ENCODE measurements around the gene SPIRE1.

The SPIRE1 gene

DNA sequence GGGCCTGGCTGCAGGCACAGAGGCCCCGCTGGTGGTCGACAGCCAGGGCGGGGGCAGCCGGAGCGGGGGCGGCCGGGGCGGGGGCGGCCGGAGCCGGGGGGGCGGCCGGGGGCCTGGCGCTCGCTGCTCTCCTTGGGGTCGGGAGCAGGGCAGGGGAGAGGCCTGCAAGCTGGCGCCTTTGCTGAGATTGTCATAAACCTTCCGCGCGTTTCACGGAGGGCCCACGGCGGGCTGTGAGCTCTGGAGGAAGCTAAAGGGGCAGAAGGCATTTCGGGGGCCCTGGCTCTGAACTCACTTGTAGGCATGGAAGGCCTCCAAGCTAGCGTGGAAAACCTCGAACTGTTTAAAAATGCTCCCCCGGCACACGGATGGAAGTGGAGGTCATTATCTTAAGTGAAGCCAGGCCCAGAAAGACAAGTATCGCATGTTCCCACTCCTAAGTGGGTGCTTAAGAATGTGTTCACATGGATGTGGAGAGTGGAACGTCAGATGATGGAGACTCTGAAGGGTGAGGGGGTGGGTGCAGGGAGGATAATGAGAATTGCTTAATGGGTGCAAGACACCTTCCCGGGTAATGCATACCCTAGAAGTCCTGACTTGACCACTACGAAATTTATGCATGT is 249.5 kb downstream of the SPIRE1 start:
- no peak for DNase-seq

DNA sequence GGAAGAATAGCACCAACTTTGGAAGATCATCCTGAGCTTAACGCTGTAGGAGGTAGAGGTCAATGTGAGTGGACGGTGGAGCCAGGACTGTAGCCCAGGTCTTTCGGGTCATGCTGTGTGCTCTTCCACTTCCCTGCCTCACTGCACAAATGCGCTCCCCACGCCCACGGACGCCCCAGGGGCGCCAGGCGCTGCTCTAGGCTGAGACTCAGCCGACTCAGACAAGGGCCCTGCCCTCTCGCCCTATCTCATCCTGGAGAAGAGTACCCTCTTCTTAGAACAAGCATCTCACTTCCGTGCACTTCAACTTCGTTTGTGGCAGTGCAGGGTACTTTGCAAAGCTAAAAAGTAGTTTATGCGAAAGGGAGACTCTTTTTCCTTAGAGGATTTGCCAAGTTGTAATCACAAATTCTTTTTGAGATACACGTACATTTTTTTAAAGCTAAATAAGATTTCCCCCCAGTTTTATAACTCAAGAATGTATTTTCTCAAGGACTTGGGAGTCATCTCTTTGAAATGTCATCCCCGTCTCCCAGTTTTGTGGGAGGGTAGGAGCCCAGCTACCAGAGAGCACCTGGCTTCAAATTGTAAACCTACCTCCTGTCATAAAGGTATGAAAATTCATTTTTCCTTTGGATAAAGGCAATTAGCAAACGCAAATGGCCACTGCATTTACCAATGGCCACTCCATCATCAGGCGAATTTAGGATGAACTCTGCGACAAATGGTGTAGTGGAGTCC is 251.4 kb downstream of the SPIRE1 start:
- no peak for DNase-seq

DNA sequence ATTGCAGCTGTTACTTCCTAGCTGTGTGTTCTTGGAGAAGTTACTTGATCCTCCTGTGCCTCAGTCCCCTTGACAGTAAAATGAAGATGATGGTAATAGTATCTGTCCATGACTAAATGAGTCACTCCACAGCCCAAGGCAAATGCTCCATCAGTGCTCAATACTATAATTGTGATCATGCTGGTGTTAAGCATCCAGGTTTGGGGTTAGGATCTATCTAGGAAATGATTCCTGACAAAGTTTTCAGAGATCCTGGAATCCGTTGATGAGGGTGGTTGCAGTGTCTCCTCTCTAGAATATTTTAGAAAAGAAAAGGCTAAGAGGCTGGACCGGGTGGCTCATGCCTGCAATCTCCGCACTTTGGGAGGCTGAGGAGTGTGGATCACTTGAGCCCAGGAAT is 252.8 kb downstream of the SPIRE1 start:
- no peak for DNase-seq

DNA sequence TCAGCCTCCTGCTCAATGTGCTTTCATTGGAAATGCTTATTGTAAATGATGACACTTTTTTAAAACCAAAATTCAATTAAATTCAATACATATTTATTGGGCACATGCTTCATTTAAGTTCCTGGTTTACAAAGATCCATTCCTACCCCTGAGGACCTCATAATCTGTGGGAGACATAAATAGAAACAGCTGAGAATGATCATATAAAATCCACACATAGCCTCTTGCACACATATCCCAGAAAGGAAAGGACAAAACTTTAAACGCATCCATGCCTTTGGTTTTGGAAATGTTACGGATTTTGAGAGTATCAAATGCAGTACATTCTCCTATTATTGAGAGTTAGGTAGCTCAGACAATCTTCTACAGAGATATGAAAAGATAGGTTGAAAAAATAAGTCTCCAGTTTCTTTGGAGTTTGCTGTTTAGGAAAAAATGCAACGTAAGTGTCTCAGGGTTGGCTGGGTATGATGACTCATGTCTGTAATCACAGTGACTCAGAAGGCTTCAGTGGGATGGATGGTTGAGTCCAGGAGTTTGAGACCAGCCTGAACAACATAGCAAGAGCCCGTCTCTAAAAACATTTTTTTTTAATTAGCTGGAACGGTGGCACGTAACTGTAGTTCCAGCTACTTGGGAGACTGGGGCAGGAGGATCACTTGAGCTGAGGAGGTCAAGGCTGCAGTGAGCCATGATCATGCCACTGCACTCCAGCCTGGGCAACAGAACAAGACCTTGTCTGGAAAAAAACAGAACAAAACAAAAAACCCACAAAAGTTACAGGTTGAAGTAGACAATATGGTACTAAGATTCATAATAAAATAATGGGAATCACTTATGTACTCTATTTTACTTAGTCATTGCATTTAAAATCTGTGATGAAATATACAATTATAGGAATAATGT is 254.1 kb downstream of the SPIRE1 start:
- no peak for DNase-seq

DNA sequence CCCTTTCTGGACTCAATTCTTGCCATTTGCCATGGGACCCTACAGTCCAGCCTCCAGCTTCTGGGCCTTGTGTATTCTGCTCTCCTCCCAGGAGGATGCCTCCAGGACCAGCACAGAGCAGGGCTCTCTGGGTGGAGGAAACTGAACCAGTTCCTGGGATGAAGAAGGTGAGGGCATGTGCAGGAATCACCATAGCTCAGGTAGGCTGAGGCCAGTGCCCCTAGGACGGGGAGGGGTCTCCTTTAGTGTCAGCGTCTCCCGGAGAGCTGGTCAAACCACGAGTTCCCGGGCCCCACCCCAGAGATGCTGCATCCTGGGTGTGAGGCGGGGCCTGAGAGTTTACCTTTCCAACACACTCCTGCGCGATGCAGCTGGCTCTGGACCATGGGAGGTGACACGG is 256.0 kb downstream of the SPIRE1 start:
- no peak for DNase-seq

DNA sequence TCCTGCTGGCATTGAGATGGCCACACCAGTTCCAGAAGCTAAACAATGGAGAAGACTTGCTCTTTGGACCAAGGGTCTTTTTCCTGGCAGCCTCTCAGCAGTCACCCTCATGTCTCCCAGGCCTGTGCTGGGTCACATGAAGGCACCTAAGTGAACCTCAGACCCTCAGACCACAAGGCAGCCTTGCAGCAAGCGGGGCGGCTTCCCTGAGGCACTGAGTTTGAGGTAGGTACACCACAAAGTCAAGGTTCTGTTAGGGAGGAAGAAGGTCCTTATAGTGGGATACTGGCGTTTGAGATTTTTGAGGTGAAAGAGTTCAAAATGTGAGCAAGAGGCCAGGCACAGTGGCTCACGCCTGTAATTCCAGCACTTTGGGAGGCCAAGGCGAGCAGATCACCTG is 258.7 kb downstream of the SPIRE1 start:
- DNase-seq, result no peak

DNA sequence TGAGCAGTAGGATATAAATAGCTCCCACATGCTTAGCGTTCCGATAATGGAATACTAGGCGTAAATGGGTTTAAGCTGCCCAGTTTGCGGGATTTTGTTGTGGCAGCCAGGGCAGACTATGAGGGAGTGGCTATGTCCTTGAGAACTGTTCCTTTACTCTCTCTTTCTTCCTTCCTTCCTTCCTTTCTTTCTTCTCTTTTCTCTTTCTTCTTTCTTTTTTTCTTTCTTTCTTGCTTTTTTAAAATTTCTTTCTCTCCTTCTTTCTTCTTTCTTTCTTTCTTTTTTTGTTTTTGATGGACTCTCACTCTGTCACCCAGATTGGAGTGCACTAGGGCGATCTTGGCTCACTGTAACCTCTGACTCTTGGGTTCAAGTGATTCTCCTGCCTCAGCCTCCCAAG is 259.3 kb downstream of the SPIRE1 start:
- no peak for DNase-seq

DNA sequence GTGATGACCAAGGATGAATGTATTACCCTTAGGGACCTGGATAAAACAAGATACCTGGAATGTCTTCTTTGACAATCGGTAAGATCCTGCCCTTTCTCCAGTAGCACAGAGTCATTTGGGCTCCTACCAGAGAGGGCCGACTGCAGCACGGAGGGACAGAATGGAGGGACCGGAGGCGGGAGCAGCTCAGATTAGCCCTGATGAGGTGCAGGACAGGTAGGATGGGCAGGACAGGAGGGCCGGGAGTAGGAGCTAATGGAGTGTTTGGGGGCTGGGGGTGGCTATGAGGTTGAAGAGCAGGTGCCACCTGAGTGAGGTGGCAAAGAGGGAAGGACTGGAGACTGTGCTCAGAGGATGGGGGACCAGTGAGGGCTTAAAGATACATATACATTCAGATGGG is 260.1 kb downstream of the SPIRE1 start:
- DNase-seq, result no peak

DNA sequence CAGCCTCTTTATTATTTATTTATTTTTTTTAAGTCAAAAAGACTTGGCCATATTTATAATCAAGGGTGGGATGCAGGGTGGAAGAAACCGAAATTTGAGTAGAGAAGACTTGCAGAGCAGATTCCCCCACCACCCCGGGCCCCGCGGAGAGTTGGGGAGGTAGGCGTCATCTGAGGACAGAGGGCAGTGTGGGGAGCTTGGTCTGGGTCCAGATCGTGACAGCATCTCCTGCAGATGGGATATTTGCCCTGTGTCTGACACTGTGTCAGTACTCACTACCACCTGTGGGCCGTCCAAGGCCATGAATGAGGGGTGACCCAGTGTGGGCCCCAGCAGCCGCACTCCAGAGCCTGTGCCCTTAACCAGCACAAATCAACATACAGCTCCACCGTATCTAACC is 260.7 kb downstream of the SPIRE1 start:
- DNase-seq, result no peak

Data from stimulated activated naive CD4-positive, alpha-beta T cell treated with Interleukin-2 at 50 U/mL for 16 hours (primary cell).